GM12872 (cell line): ENCODE results near the gene NRBF2.

ENCODE experiments used
- CTCF ChIP-seq: IDR thresholded peaks from 3 replicates; pipeline ENCODE4 v1.5.1; 2011; ENCODE audit warnings: low read depth, mild to moderate bottlenecking, low read length, moderate library complexity; ENCODE audit not compliant: insufficient read depth

Gene NRBF2

GRCh38 chr10:63171926-63172325 is 38.8 kb downstream of the NRBF2 start:
- TF ChIP-seq CTCF = no peak

DNA sequence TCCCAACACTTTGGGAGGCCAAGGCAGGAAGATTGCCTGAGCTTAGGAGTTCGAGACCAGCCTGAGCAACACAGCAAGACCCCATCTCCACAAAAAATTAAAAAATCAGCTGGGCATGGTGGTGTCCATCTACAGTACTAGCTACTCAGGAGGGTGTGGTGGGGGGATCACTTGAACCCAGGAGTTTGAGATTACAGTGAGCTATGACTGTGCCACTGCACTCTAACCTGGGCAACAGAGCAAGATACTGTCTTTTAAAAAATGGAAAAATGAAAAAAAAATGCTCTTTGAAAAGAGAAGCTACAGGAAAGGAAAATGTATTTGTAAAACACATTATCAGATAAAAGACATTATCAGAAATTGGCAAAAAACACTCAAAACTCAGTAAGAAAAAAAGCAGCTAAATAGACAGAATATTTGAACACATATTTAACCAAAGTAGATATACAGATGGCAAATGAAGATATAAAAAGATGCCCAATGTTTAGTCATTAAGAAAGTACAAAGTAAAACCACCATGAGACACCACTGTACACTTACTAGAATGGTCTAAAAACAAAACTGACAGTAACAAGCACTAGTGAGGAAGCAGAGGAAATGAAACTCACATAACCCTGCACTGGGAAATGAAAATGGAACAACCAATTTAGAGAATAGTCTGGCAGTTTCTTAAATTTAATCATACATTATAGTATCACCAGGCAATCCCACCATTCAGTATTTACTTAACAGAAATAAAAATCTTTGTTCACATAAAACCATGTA is 40.5 kb downstream of the NRBF2 start:
- no peak for TF ChIP-seq CTCF

DNA sequence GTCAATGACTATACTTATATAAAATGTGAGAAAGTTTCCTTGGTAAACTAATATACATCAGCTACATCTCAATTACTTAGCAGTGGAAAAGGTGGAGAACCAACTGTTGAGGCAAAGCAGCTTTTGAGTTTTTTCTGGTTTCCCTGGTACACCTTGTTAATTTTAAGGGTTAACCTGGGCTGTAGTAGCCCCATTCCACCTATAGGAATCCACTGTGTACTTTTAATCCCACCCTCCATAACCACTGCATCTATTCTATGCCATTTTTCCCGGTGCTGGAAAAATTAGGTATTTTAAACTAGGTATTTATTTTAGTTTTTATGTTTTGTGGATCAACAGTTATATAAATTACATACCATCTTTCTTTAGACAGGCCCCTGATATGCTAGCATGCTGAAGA is 42.4 kb downstream of the NRBF2 start:
- no peak for TF ChIP-seq CTCF

- no peak for TF ChIP-seq CTCF
These were observed 59.7 kb downstream of the NRBF2 start for GRCh38 chr10:63192826-63193225.

GRCh38 chr10:63197344-63198092 is 64.4 kb downstream of the NRBF2 start:
- no peak for TF ChIP-seq CTCF

GRCh38 chr10:63199716-63200115 is 66.6 kb downstream of the NRBF2 start:
- no peak for TF ChIP-seq CTCF

DNA sequence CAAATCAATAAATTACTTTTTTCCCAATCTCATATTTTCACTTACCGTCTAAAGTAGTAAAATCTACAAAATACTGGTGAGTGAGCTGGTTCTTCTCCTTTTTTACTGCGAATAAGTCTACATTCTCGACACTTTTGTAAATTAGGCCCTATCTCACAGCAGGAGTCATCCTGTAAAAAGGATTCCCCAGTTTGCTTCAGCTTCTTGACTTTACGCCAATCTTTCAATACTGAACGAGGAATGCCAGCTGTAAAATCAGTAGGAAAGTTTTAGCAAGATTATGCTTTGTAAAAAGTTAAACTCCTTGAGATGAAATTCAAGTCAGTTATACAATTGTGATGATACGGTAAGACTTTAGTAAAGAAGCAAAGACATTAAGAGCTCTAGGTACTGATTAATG is 67.3 kb downstream of the NRBF2 start:
- no peak for TF ChIP-seq CTCF
